ENCODE results near the gene KHDC4. TPM values are rescaled to one million over a fixed set of nuclear protein-coding genes. Genes with fewer than 3 reads are reported as not detected.

KHDC4 gene
- total and polyA plus RNA-seq, 2 donors (not counting 1 experiment from before 2014, with no cell fraction given), result 24.6 to 25.4 TPM

GRCh38 chr1:155978325-155978972, 44.2 kb upstream of the KHDC4 start, which contains the start of gene ARHGEF2:
Gene ARHGEF2, minus strand, starts transcription at chr1:155978547. Its CDS starts 120 bp downstream, at chr1:155978427.
- peak; percentile 27 to 40 for TF ChIP-seq CTCF (conservative IDR thresholded peaks at IDR 0.05 in 1 of 2, IDR thresholded peaks at IDR 0.05 in 1 of 2; ENCODE audit: low read depth in 1 of 2, low read length in 2 of 2)
- no peak for TF ChIP-seq EZH2 (IDR thresholded peaks at IDR 0.05; ENCODE audit: low read length, missing control alignments)

GRCh38 chr1:155977690-155978324, 43.6 kb upstream of the KHDC4 start:
- H3K4me1 ChIP-seq (ENCODE audit: control insufficient read depth, extremely low read depth, insufficient read depth, low read length), result peaks cover 36% of the 10 kb centered on the region
- no peaks in the 10 kb centered on the region for H3K27me3 ChIP-seq (ENCODE audit: control insufficient read depth, insufficient read depth, low read length)
- peak overlapping the region; percentile 67 to 90 (median 80) for H3K4me3 ChIP-seq (replicated peaks in 1 of 4; ENCODE audit: control extremely low read depth in 1 of 4, insufficient read depth in 1 of 4, low read depth in 3 of 4, low read length in 4 of 4)
- no peak for DNase-seq (ENCODE audit: low read depth in 2 of 2)
- peaks cover 87% of the 10 kb centered on the region for H3K79me2 ChIP-seq (ENCODE audit: control insufficient read depth, insufficient read depth, low read length)
- H2AFZ ChIP-seq (ENCODE audit: low read length), result no peak overlapping the region
- peak overlapping the region; percentile 87 for H3K27ac ChIP-seq (ENCODE audit: insufficient read depth, low read length)
- H3K4me2 ChIP-seq (ENCODE audit: extremely low read depth, insufficient read depth, low read length), result peak overlapping the region; percentile 93
- H4K20me1 ChIP-seq (ENCODE audit: control insufficient read depth, extremely low read depth, insufficient read depth, low read length), result no peaks in the 10 kb centered on the region
- no peaks in the 10 kb centered on the region for H3K9me3 ChIP-seq (ENCODE audit: control insufficient read depth, insufficient read depth, low read depth, low read length)
- H3K9ac ChIP-seq (ENCODE audit: insufficient read depth, low read length), result peak overlapping the region; percentile 76
- TF ChIP-seq EZH2 (IDR thresholded peaks at IDR 0.05; ENCODE audit: low read length, missing control alignments) (no peak), CTCF (conservative IDR thresholded peaks at IDR 0.05 in 1 of 2, IDR thresholded peaks at IDR 0.05 in 1 of 2; ENCODE audit: low read depth in 1 of 2, low read length in 2 of 2) (no peak)
- H3K36me3 ChIP-seq (ENCODE audit: control insufficient read depth, insufficient read depth, low read length), result peaks cover 1% of the 10 kb centered on the region

More at GRCh38 chr1:155978325-155978972, 44.2 kb upstream of the KHDC4 start, which contains the start of gene ARHGEF2:
- Histone ChIP-seq H3K27ac (ENCODE audit: insufficient read depth, low read length) (peak within 1 kb of the TSS; percentile 87), H3K79me2 (ENCODE audit: control insufficient read depth, insufficient read depth, low read length) (peaks cover 83% of the 10 kb centered on the region), H4K20me1 (ENCODE audit: control insufficient read depth, extremely low read depth, insufficient read depth, low read length) (no peaks in the 10 kb centered on the region), H3K4me1 (ENCODE audit: control insufficient read depth, extremely low read depth, insufficient read depth, low read length) (peaks cover 40% of the 10 kb centered on the region), H3K4me3 (replicated peaks in 1 of 4; ENCODE audit: control extremely low read depth in 1 of 4, insufficient read depth in 1 of 4, low read depth in 3 of 4, low read length in 4 of 4) (peak within 1 kb of the TSS; percentile 67 to 90 (median 80)), H2AFZ (ENCODE audit: low read length) (no peak within 1 kb of the TSS), H3K9ac (ENCODE audit: insufficient read depth, low read length) (peak within 1 kb of the TSS; percentile 76), H3K27me3 (ENCODE audit: control insufficient read depth, insufficient read depth, low read length) (no peaks in the 10 kb centered on the region), H3K36me3 (ENCODE audit: control insufficient read depth, insufficient read depth, low read length) (peaks cover 1% of the 10 kb centered on the region), H3K9me3 (ENCODE audit: control insufficient read depth, insufficient read depth, low read depth, low read length) (no peaks in the 10 kb centered on the region), H3K4me2 (ENCODE audit: extremely low read depth, insufficient read depth, low read length) (peak within 1 kb of the TSS; percentile 96)
- peak; percentile 67 to 76 for DNase-seq (ENCODE audit: low read depth in 2 of 2)

GRCh38 chr1:155976913-155977689, 42.9 kb upstream of the KHDC4 start:
- H3K4me1 ChIP-seq (ENCODE audit: control insufficient read depth, extremely low read depth, insufficient read depth, low read length), result peaks cover 34% of the 10 kb centered on the region
- no peaks in the 10 kb centered on the region for H4K20me1 ChIP-seq (ENCODE audit: control insufficient read depth, extremely low read depth, insufficient read depth, low read length)
- H3K27ac ChIP-seq (ENCODE audit: insufficient read depth, low read length), result peak overlapping the region; percentile 87

More at GRCh38 chr1:155976913-155977689, 42.9 kb upstream of the KHDC4 start:
- Histone ChIP-seq H3K9ac (ENCODE audit: insufficient read depth, low read length) (peak overlapping the region; percentile 76), H3K36me3 (ENCODE audit: control insufficient read depth, insufficient read depth, low read length) (peaks cover 1% of the 10 kb centered on the region), H3K4me3 (replicated peaks in 1 of 4; ENCODE audit: control extremely low read depth in 1 of 4, insufficient read depth in 1 of 4, low read depth in 3 of 4, low read length in 4 of 4) (peak overlapping the region; percentile 67 to 90 (median 80)), H3K4me2 (ENCODE audit: extremely low read depth, insufficient read depth, low read length) (peak overlapping the region; percentile 93), H3K9me3 (ENCODE audit: control insufficient read depth, insufficient read depth, low read depth, low read length) (no peaks in the 10 kb centered on the region), H2AFZ (ENCODE audit: low read length) (no peak overlapping the region), H3K27me3 (ENCODE audit: control insufficient read depth, insufficient read depth, low read length) (no peaks in the 10 kb centered on the region), H3K79me2 (ENCODE audit: control insufficient read depth, insufficient read depth, low read length) (peaks cover 88% of the 10 kb centered on the region)
- TF ChIP-seq EZH2 (IDR thresholded peaks at IDR 0.05; ENCODE audit: low read length, missing control alignments), result no peak
- no peak for TF ChIP-seq CTCF (conservative IDR thresholded peaks at IDR 0.05 in 1 of 2, IDR thresholded peaks at IDR 0.05 in 1 of 2; ENCODE audit: low read depth in 1 of 2, low read length in 2 of 2)
- no peak for DNase-seq (ENCODE audit: low read depth in 2 of 2)
